NOMO-1 treated with DMSO at 0.1 percent for 48 hours (cell line): ENCODE measurements around the gene ATP2B3.

Experiments used
- DNase-seq: peaks from one replicate; lab custom pipeline; 2025; ENCODE audit not compliant: unreplicated experiment; lab: John Stamatoyannopoulos, UW

Gene ATP2B3

GRCh38 chrX:153507484-153508178 is 9.8 kb upstream of the ATP2B3 start:
- peak; percentile 47 for DNase-seq

GRCh38 chrX:153509592-153509991 is 7.8 kb upstream of the ATP2B3 start:
- no peak for DNase-seq

GRCh38 chrX:153510383-153510782 is 7.1 kb upstream of the ATP2B3 start:
- DNase-seq, result no peak

- DNase-seq, result no peak
Measured at GRCh38 chrX:153511784-153512500, 5.5 kb upstream of the ATP2B3 start.

GRCh38 chrX:153512501-153512893 is 4.9 kb upstream of the ATP2B3 start:
- no peak for DNase-seq

GRCh38 chrX:153513265-153513664 is 4.2 kb upstream of the ATP2B3 start:
- DNase-seq, result no peak

GRCh38 chrX:153514259-153514658 is 3.2 kb upstream of the ATP2B3 start:
- no peak for DNase-seq

GRCh38 chrX:153515435-153515834 is 2.0 kb upstream of the ATP2B3 start:
- no peak for DNase-seq

GRCh38 chrX:153516073-153516472 is 1.4 kb upstream of the ATP2B3 start:
- DNase-seq, result no peak

GRCh38 chrX:153517946-153518834 is 748 bp downstream of the ATP2B3 start:
- DNase-seq, result no peak

GRCh38 chrX:153519569-153520286 is 2.3 kb downstream of the ATP2B3 start:
- DNase-seq, result no peak

- no peak for DNase-seq
Measured at GRCh38 chrX:153520287-153520917, 3.0 kb downstream of the ATP2B3 start.

- DNase-seq, result no peak
Measured at GRCh38 chrX:153521034-153521433, 3.6 kb downstream of the ATP2B3 start.

- no peak for DNase-seq
Measured at GRCh38 chrX:153522259-153522658, 4.8 kb downstream of the ATP2B3 start.

GRCh38 chrX:153523269-153523668 is 5.8 kb downstream of the ATP2B3 start:
- DNase-seq, result no peak

GRCh38 chrX:153524234-153524633 is 6.8 kb downstream of the ATP2B3 start:
- no peak for DNase-seq

GRCh38 chrX:153525451-153525850 is 8.0 kb downstream of the ATP2B3 start:
- no peak for DNase-seq

- no peak for DNase-seq
Measured at GRCh38 chrX:153526042-153526441, 8.6 kb downstream of the ATP2B3 start.

- no peak for DNase-seq
Measured at GRCh38 chrX:153526801-153527200, 9.4 kb downstream of the ATP2B3 start.

GRCh38 chrX:153527208-153527607 is 9.8 kb downstream of the ATP2B3 start:
- DNase-seq, result no peak
